ENCODE results near the gene PIK3R4.

Gene PIK3R4

DNA sequence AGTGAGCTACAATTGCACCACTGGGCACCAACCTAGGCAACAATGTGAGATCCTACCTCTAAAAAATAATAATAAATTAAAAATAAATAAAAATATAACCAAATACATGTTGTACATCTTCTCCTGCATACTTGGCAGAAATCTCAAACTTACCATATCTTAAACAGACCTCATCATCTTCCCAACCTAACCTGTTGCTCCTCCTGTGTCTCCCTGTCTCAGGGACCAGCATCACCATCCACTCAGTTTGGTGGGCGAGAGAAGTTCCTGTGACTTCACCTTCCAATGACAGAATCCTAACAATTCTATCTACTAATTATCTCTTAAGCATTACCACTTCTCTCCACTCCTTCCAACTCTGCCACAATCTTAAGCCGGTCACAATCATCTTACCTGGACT lies 3.3 kb downstream of the PIK3R4 start:
- TF ChIP-seq, protein P1, sequence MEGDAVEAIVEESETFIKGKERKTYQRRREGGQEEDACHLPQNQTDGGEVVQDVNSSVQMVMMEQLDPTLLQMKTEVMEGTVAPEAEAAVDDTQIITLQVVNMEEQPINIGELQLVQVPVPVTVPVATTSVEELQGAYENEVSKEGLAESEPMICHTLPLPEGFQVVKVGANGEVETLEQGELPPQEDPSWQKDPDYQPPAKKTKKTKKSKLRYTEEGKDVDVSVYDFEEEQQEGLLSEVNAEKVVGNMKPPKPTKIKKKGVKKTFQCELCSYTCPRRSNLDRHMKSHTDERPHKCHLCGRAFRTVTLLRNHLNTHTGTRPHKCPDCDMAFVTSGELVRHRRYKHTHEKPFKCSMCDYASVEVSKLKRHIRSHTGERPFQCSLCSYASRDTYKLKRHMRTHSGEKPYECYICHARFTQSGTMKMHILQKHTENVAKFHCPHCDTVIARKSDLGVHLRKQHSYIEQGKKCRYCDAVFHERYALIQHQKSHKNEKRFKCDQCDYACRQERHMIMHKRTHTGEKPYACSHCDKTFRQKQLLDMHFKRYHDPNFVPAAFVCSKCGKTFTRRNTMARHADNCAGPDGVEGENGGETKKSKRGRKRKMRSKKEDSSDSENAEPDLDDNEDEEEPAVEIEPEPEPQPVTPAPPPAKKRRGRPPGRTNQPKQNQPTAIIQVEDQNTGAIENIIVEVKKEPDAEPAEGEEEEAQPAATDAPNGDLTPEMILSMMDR (IDR thresholded peaks at IDR 0.05; ENCODE audit: extremely low read depth, missing control alignments), result no peak
- no peak for DNase-seq (ENCODE audit: low spot score)

DNA sequence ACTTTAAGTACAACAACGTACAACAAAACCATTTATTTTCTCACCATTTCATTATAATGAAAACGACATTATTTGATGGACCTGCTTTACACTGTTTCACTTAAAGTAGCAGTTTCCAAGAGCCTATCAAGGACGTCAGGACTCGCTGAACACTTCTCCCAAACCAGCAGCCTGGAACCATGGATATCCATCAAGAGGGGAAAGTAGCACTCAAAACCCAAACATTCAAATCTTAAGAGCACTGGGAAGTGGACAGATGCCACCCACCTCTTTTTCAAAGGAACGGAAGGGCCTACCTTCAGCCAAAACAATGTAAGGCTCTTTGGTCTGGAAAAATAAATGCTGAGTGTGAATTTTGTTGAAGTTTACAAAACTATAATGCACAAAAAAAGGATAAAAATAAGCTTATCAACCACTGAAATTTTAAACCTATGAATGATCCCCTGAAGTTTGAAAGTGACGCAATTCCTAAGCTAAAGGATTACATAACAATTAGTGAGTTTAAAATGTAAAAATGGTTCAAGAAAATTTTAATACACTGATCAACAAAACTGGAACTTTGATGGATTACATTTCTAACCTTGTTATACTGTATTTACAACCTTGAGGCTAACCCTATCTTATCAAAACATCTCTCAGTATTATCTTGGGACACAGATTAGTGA lies 4.6 kb downstream of the PIK3R4 start:
- no peak for DNase-seq (ENCODE audit: low spot score)
- TF ChIP-seq, protein P1 (IDR thresholded peaks at IDR 0.05; ENCODE audit: extremely low read depth, missing control alignments), result no peak

DNA sequence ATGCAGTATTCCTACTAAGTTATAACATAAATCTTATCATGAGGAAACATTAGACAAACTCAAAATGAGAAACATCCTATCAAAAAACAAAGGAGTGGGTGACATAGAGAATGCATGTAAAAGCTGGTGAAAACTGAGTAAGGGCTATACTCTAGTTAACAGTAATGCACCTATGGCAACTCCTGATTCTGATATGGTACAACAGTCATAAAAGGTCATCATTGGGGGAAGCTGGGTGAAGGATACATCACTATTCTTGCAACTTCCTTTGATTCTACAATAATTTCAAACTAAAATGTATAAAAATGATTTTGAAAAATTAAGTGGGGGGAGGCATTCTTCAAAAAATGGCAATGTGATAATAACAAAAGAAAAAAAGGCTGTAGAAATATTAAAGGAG lies 6.8 kb downstream of the PIK3R4 start:
- no peak for DNase-seq (ENCODE audit: low spot score)
- TF ChIP-seq, protein P1 (IDR thresholded peaks at IDR 0.05; ENCODE audit: extremely low read depth, missing control alignments), result no peak

DNA sequence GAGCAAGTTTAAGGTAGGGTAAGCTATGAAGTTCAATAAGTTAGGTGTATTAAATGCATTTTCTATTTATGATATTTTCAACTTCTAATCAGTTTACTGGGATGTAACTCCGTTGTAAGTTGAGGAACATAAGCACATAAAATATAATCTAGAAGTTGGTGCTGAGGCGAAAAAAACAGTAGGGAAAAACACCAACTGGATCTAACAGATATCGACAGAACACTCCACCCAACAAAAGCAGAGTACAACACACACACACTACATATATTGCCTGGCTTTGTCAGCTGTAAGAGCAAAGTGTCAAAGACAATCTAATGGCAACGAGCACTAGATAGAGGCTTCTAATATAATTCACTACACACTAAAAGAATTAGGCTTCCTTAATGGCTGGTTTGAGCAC lies 8.4 kb downstream of the PIK3R4 start:
- no peak for DNase-seq (ENCODE audit: low spot score)
- TF ChIP-seq, protein P1 (IDR thresholded peaks at IDR 0.05; ENCODE audit: extremely low read depth, missing control alignments), result no peak

DNA sequence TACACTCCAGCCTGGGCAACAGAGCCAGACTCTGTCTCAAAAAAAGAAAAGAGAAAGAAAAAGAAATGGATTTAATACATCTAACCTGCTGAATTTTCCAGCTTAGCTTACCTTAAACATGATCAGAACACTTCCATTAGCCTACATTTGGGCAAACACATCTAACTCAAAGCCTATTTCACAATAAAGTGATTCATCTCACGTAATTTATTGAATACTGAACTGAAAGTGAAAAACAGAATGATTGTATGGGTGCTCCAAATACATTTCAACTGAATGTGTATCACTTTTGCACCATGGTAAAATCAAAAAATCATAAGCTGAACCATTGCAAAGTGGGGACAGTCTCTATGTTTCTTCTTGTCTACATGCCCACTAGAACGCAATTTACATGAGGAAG lies 9.0 kb downstream of the PIK3R4 start:
- TF ChIP-seq, protein P1 (IDR thresholded peaks at IDR 0.05; ENCODE audit: extremely low read depth, missing control alignments), result no peak
- no peak for DNase-seq (ENCODE audit: low spot score)

DNA sequence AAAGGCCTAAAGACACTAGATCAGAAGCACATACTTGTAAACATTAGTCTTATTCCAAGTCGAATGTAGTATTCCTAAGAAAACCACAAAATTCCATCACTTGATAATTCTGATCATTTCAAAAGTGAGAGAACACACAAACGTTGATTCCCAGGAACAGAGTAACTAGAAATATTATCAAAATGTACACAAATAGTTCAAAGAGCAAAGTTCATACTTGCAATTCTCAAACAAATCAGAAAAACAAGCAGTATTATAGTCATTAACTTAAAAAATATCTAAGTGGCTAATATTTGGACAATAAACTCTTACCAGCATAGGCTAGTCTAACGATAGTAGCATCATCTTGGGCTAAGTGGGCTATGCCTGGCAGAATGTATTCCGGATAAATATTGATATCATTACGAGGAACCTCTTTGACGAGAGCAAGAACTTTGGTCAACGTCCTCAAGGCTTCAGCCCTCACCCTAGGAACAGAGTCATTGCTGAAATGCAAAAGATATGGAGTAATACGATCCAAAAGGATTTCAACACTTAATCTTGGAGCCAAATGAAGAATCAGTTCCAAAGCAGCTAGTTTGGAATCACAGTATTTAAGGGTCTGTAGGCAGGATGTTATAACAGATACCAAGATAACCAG lies 13.3 kb downstream of the PIK3R4 start:
- no peak for DNase-seq (ENCODE audit: low spot score)

DNA sequence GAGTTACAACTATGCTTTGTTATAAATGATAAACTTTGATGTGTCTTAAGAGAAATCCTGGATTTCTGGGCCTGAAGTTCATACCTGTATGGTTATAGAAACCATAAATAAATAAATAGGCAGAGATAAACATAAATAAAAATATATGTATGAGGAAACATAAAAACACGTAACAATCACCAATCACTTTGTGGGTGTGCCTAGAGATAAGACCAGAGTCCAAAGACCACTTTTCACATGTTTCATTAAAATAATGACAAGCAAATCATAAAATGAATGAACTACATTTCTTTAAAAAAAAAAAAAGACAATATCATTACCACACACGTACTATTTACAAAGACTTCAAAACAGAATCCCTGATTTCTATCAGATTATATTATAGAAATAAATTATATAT lies 14.1 kb downstream of the PIK3R4 start:
- TF ChIP-seq, protein P1 (IDR thresholded peaks at IDR 0.05; ENCODE audit: extremely low read depth, missing control alignments), result no peak
- DNase-seq (ENCODE audit: low spot score), result no peak

More for the DNA sequence above, 13.3 kb downstream of the PIK3R4 start:
- TF ChIP-seq, protein P1 (IDR thresholded peaks at IDR 0.05; ENCODE audit: extremely low read depth, missing control alignments), result no peak
